Peyer's patch (tissue), 4 donors: ENCODE data around the gene BDKRB2. TPM values are rescaled to one million over a fixed set of nuclear protein-coding genes. Genes with fewer than 3 reads are reported as not detected.

Experiments used
- DNase-seq, 3 donors: peaks; one replicate each; pipeline ENCODE4 v3.0.0-alpha.2; 2017 to 2019
- H3K27ac ChIP-seq, 4 donors: fragments of 200-600 bp; sonication (generic); one replicate each; pipeline ENCODE4 v1.5.1; 2016 to 2019
- H3K27me3 ChIP-seq, 2 donors: fragments of 200-600 bp; sonication (generic); one replicate each; pipeline ENCODE4 v1.5.1; 2019
- H3K36me3 ChIP-seq, 3 donors: fragments of 200-600 bp; sonication (generic); one replicate each; pipeline ENCODE4 v1.5.1; 2016 to 2019
- H3K4me1 ChIP-seq, 4 donors: fragments of 200-600 bp; sonication (generic); one replicate each; pipeline ENCODE4 v1.5.1; 2016 to 2019
- H3K4me3 ChIP-seq, 4 donors: fragments of 200-600 bp; sonication (generic); 1 replicate in 3 of 4; 2 replicates in 1 of 4; pipeline ENCODE4 v1.5.1; 2016 to 2019; ENCODE audit warnings: mild to moderate bottlenecking in 1 of 4
- H3K9me3 ChIP-seq, 4 donors: fragments of 200-600 bp; sonication (generic); one replicate each; pipeline ENCODE4 v1.5.1; 2016 to 2019; ENCODE audit warnings: mild to moderate bottlenecking in 1 of 4
- POLR2A ChIP-seq, 2 donors: fragments of 450-650 bp; IDR thresholded peaks; one replicate each; pipeline ENCODE4 v1.5.1; 2017; ENCODE audit warnings: antibody characterized with exemption in 2 of 2, mild to moderate bottlenecking in 2 of 2, moderate library complexity in 2 of 2
- total RNA-seq, 4 donors: library from RNA; depleted of rRNA; stranded (reverse); fragments of >200 nt; gene quantifications; one replicate each; pipeline ENCODE4 v1.1.0, GENCODE V29; 2016
- TF ChIP-seq, protein P1 (sequence below), 6 experiments: fragments of 450-650 bp in 4 of 6; fragments of 200-600 bp in 2 of 6; sonication (generic) in 1 of 6; IDR thresholded peaks; one replicate each; pipeline ENCODE4 v1.5.1; 2017 to 2019; ENCODE audit warnings: antibody characterized with exemption in 6 of 6, mild to moderate bottlenecking in 3 of 6, moderate library complexity in 1 of 6

BDKRB2 gene
- total RNA-seq: 10 to 100 TPM; 12.4 to 18.9 (median 16.9) TPM

DNA sequence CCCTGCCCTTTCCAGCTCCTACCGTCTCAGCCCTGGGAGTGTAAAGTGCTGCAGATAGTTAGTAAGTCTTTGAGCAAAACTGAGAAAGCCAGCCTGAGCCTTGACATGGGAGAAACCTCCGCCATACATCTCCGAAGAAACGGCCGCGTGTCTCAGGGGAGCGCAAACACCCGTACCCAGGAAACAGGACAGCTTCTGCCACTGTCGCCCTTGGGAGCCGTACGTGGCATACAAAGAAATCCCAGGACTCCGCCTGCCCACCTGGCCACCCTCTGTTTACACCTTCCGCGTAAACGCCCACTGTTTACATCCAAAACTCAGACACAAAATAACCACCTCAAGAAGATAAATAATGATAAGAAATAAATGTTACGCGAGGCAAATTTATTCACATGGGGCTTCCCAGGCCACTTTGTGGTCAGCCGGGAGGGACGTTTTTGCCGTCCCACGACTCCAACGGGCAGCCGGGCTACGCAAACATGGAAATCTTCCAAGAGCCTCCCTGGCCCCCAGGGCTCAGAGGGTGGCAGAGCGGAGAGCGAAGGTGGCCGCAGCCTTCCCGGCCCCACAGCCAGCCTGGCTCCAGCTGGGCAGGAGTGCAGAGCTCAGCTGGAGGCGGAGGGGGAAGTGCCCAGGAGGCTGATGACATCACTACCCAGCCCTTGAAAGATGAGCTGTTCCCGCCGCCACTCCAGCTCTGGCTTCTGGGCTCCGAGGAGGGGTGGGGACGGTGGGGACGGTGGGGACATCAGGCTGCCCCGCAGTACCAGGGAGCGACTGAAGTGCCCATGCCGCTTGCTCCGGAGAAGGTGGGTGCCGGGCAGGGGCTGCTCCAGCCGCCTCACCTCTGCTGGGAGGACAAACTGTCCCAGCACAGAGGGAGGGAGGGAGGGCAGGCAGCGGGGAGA is at the start of gene BDKRB2:
Gene BDKRB2, plus strand, starts transcription at position 689 of the 908 bp plus-strand sequence. CDS start 32,269 bp downstream, outside the sequence.
- H3K27ac ChIP-seq: peak within 1 kb of the TSS; percentile 40 to 92 (median 80)
- H3K4me1 ChIP-seq: peaks cover 0 to 28% (median 0%) of the 10 kb centered on the region in 4 donors
- H3K27me3 ChIP-seq: no peaks in the 10 kb centered on the region
- H3K4me3 ChIP-seq: peak within 1 kb of the TSS; percentile 24 to 62 (median 44)
- TF ChIP-seq, protein P1, sequence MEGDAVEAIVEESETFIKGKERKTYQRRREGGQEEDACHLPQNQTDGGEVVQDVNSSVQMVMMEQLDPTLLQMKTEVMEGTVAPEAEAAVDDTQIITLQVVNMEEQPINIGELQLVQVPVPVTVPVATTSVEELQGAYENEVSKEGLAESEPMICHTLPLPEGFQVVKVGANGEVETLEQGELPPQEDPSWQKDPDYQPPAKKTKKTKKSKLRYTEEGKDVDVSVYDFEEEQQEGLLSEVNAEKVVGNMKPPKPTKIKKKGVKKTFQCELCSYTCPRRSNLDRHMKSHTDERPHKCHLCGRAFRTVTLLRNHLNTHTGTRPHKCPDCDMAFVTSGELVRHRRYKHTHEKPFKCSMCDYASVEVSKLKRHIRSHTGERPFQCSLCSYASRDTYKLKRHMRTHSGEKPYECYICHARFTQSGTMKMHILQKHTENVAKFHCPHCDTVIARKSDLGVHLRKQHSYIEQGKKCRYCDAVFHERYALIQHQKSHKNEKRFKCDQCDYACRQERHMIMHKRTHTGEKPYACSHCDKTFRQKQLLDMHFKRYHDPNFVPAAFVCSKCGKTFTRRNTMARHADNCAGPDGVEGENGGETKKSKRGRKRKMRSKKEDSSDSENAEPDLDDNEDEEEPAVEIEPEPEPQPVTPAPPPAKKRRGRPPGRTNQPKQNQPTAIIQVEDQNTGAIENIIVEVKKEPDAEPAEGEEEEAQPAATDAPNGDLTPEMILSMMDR (IDR thresholded peaks at IDR 0.05): no peak
- TF ChIP-seq POLR2A (IDR thresholded peaks at IDR 0.05): peak; percentile 90 to 95
- DNase-seq: peak in 2 of 3 donors; percentile 88
- H3K9me3 ChIP-seq: no peaks in the 10 kb centered on the region
- no peaks in the 10 kb centered on the region for H3K36me3 ChIP-seq

- H3K27me3 ChIP-seq: no peaks in the 10 kb centered on the region
- H3K4me3 ChIP-seq: no peak overlapping the region
- H3K9me3 ChIP-seq: no peaks in the 10 kb centered on the region
- H3K4me1 ChIP-seq: no peaks in the 10 kb centered on the region
- TF ChIP-seq, protein P1 (IDR thresholded peaks at IDR 0.05): no peak
- no peak for TF ChIP-seq POLR2A (IDR thresholded peaks at IDR 0.05)
- no peak overlapping the region for H3K27ac ChIP-seq
- H3K36me3 ChIP-seq: no peaks in the 10 kb centered on the region
- DNase-seq: no peak
Measured at GRCh38 chr14:96154900-96155299, 49.7 kb upstream of the BDKRB2 start.

GRCh38 chr14:96156804-96157760 is 47.6 kb upstream of the BDKRB2 start:
- no peaks in the 10 kb centered on the region for H3K27me3 ChIP-seq
- H3K27ac ChIP-seq: no peak overlapping the region
- no peaks in the 10 kb centered on the region for H3K36me3 ChIP-seq
- TF ChIP-seq POLR2A (IDR thresholded peaks at IDR 0.05): no peak
- TF ChIP-seq, protein P1 (IDR thresholded peaks at IDR 0.05): no peak
- H3K4me1 ChIP-seq: peaks cover 0 to 10% (median 0%) of the 10 kb centered on the region in 4 donors
- no peaks in the 10 kb centered on the region for H3K9me3 ChIP-seq
- H3K4me3 ChIP-seq: no peak overlapping the region
- no peak for DNase-seq

DNA sequence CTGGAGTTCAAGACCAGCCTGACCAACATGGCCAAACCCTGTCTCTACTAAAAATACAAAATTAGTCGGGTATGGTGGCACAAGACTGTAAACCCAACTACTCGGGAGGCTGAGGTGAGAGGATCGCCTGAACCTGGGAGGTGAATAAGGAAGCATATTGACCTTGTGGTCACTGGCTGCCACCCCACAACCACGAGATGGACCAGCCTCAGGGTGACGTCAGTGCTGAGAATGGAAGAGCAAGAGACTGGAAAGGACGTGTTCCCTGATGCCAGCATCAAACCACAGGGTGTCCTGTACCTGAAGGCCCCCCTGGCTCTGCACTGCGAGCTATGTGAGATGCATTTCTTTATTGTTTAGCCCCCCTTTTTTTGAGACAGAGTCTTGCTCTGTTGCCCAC is 45.9 kb upstream of the BDKRB2 start:
- DNase-seq: peak in 1 of 3 donors; percentile 28
- Histone ChIP-seq H3K27ac (no peak overlapping the region), H3K4me3 (no peak overlapping the region), H3K9me3 (no peaks in the 10 kb centered on the region), H3K36me3 (no peaks in the 10 kb centered on the region), H3K27me3 (no peaks in the 10 kb centered on the region), H3K4me1 (peaks cover 0 to 10% (median 0%) of the 10 kb centered on the region in 4 donors)
- TF ChIP-seq POLR2A (IDR thresholded peaks at IDR 0.05): no peak
- TF ChIP-seq, protein P1 (IDR thresholded peaks at IDR 0.05): no peak
